ENCODE results near the gene IQCC.
A peak's percentile ranks its signal among the peaks of the same experiment; 100 is the strongest.

IQCC gene

DNA sequence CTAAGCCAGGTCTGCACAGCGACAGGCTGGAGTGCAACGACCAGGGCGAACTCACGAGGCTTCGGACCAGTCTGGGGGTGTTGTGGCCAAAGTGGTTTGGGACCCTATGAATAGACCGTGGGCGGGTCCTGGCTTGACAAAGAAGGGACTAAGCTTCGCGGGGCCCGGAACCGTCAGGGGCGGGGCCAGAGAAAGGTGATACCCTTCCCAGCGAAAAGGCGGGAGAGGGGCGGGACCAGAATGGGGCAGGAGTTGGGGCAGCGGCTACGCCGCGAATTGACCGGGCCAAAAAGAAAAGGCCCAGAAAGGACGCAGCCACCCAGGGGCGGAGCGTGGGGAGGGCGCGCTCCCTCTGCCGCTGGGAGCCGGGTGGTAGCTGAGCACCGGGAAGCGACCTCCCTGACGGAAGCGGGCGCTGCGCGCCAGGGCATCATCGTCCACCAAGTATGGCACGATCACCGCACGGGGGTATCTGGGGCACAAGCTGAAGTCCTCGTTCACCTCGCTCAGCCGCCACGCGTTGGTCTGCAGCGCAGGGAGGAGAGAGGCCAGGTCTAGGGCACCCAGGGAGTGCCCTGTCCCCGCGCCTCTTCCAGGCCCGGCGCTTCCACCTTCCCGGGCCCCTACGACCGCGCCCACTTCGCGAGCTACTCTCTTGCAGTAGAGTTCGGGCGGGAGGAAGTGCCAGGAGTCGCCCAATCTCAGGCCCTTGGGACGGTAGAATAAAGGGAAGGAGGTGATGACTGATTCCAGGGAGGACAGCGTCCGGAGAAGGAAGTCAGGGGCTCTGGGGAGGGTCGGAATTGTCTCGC, 34.9 kb downstream of the IQCC start:
- Histone ChIP-seq H3K4me1 (ENCODE audit: control insufficient read depth, insufficient read depth, low read length, poor library complexity, severe bottlenecking) (peaks cover 14% of the 10 kb centered on the region), H3K27me3 (replicated peaks; ENCODE audit: control insufficient read depth, insufficient read depth, low read length, poor library complexity, severe bottlenecking) (no peaks in the 10 kb centered on the region), H3K9me3 (ENCODE audit: control insufficient read depth, low read length) (no peaks in the 10 kb centered on the region), H3K27ac (ENCODE audit: insufficient read depth, low read length, poor library complexity, severe bottlenecking) (peak overlapping the region; percentile 30), H3K4me3 (ENCODE audit: insufficient read depth, low read depth, low read length, poor library complexity, severe bottlenecking) (peak overlapping the region; percentile 80), H3K36me3 (ENCODE audit: control insufficient read depth, insufficient read depth, low read length) (no peaks in the 10 kb centered on the region)
- peak; percentile 34 to 56 (median 46) for DNase-seq

DNA sequence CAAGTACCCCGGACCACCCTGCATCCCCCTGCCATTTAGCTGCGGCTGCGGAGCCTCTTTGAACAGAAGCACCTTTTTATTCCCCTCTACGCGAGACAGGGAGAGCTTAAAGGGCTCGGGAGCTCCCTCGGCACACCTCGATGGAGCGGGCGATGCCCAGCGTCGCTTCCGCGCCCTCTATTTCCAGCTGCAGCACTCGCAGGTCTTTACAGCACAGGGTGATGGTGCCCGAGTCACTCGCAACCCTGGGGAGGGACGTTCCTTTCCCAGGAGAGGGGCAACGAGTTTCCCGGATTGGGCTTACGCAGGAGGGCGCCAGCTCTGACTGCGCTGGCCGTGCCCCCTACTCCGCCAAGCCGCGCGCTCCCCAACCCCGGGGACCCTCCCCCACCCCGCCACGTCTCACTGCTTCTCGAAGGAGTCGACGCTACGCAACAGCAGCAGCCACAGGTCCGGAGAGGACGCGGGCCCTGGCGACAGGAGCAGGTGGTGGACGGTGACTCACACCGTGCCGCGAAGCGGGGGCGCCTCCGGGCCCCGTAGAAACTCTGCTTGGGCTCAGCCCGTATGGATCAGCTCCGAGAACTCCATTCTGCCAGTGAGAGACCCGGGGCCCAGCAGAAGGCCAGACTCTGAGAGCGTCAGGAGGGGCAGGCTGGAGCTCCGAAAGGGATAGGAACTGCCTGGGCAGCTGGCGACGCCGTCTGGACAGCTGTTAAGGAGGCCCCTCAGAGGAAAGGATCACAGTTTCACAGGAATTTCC, 35.7 kb downstream of the IQCC start:
- H3K36me3 ChIP-seq (ENCODE audit: control insufficient read depth, insufficient read depth, low read length) = no peaks in the 10 kb centered on the region
- H3K27me3 ChIP-seq (replicated peaks; ENCODE audit: control insufficient read depth, insufficient read depth, low read length, poor library complexity, severe bottlenecking) = no peaks in the 10 kb centered on the region
- peak overlapping the region; percentile 30 for H3K27ac ChIP-seq (ENCODE audit: insufficient read depth, low read length, poor library complexity, severe bottlenecking)
- H3K9me3 ChIP-seq (ENCODE audit: control insufficient read depth, low read length) = no peaks in the 10 kb centered on the region
- no peak for DNase-seq
- H3K4me1 ChIP-seq (ENCODE audit: control insufficient read depth, insufficient read depth, low read length, poor library complexity, severe bottlenecking) = peaks cover 14% of the 10 kb centered on the region
- peak overlapping the region; percentile 80 for H3K4me3 ChIP-seq (ENCODE audit: insufficient read depth, low read depth, low read length, poor library complexity, severe bottlenecking)

DNA sequence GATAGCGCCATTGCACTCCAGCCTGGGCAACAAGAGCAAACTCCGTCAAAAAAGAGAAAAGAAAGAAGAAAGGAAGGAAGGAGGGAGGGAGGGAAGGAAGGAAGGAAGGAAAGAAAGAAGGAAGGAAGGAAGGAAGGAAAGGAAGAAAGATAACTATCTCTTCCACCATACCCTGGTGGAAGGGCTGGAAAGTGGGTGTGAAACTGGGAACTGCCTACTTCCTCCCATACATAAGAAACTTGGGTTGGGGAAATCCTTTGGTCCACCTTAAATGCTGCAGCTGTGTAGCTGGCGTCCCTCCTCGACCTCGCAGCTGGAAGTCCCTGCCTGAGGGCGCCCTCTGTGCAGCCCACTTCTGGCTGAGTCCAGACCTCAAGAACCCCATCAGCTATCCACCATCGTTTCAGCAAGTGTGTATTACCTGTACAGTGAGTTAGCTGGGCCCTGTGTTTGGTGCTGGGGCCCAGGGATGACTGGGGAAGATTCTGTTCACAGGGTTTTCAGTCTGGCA, 36.9 kb downstream of the IQCC start:
- H3K27ac ChIP-seq (ENCODE audit: insufficient read depth, low read length, poor library complexity, severe bottlenecking) = no peak overlapping the region
- H3K9me3 ChIP-seq (ENCODE audit: control insufficient read depth, low read length) = no peaks in the 10 kb centered on the region
- H3K4me3 ChIP-seq (ENCODE audit: insufficient read depth, low read depth, low read length, poor library complexity, severe bottlenecking) = no peak overlapping the region
- DNase-seq = no peak
- H3K4me1 ChIP-seq (ENCODE audit: control insufficient read depth, insufficient read depth, low read length, poor library complexity, severe bottlenecking) = peaks cover 20% of the 10 kb centered on the region
- no peaks in the 10 kb centered on the region for H3K27me3 ChIP-seq (replicated peaks; ENCODE audit: control insufficient read depth, insufficient read depth, low read length, poor library complexity, severe bottlenecking)
- no peaks in the 10 kb centered on the region for H3K36me3 ChIP-seq (ENCODE audit: control insufficient read depth, insufficient read depth, low read length)

DNA sequence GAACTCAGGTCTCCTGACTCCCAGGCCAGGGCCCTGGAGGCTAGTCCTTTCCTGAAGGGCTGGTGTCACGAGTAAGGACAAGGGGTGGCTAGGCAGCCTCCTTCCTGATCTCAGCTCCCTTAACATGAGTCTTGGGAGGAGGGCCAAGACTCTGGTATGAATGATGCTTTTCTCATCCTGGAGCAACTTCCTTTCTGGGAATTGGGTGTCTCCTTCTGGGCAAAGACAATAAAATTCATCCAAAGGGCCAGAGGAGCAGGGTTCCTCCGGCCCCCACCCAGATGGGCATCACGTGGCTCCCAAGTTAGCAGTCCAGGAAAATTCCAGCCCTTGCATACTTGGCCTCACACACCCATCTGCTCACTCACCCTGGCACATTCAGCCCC, 41.4 kb downstream of the IQCC start, which contains the start of gene FAM167B:
Gene FAM167B (plus strand): TSS at position 335 of the 386 bp plus-strand sequence. CDS start 200 bp downstream, outside the sequence.
- H3K27ac ChIP-seq (ENCODE audit: insufficient read depth, low read length, poor library complexity, severe bottlenecking) = peak within 1 kb of the TSS; percentile 92

DNA sequence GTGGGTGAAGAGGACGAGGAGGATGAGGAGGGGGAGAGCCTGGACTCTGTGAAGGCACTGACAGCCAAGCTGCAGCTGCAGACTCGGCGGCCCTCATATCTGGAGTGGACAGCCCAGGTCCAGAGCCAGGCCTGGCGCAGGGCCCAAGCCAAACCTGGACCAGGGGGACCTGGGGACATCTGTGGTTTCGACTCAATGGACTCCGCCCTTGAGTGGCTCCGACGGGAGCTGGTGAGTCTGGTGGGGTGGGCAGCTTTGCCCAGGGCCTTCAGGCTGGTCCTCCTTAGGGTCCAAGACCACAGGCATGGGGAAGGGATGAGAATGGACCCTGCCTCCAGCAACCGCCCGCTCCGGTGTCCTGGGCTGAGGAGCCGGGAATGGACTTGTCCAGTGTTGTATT, 42.0 kb downstream of the IQCC start:
- H3K4me1 ChIP-seq (ENCODE audit: control insufficient read depth, insufficient read depth, low read length, poor library complexity, severe bottlenecking) = peaks cover 41% of the 10 kb centered on the region
- H3K27ac ChIP-seq (ENCODE audit: insufficient read depth, low read length, poor library complexity, severe bottlenecking) = peak overlapping the region; percentile 92

More for the DNA sequence above, 41.4 kb downstream of the IQCC start, which contains the start of gene FAM167B:
- Histone ChIP-seq H3K4me1 (ENCODE audit: control insufficient read depth, insufficient read depth, low read length, poor library complexity, severe bottlenecking) (peaks cover 41% of the 10 kb centered on the region), H3K4me3 (ENCODE audit: insufficient read depth, low read depth, low read length, poor library complexity, severe bottlenecking) (peak within 1 kb of the TSS; percentile 45), H3K27me3 (replicated peaks; ENCODE audit: control insufficient read depth, insufficient read depth, low read length, poor library complexity, severe bottlenecking) (no peaks in the 10 kb centered on the region), H3K36me3 (ENCODE audit: control insufficient read depth, insufficient read depth, low read length) (no peaks in the 10 kb centered on the region), H3K9me3 (ENCODE audit: control insufficient read depth, low read length) (no peaks in the 10 kb centered on the region)
- no peak for DNase-seq

DNA sequence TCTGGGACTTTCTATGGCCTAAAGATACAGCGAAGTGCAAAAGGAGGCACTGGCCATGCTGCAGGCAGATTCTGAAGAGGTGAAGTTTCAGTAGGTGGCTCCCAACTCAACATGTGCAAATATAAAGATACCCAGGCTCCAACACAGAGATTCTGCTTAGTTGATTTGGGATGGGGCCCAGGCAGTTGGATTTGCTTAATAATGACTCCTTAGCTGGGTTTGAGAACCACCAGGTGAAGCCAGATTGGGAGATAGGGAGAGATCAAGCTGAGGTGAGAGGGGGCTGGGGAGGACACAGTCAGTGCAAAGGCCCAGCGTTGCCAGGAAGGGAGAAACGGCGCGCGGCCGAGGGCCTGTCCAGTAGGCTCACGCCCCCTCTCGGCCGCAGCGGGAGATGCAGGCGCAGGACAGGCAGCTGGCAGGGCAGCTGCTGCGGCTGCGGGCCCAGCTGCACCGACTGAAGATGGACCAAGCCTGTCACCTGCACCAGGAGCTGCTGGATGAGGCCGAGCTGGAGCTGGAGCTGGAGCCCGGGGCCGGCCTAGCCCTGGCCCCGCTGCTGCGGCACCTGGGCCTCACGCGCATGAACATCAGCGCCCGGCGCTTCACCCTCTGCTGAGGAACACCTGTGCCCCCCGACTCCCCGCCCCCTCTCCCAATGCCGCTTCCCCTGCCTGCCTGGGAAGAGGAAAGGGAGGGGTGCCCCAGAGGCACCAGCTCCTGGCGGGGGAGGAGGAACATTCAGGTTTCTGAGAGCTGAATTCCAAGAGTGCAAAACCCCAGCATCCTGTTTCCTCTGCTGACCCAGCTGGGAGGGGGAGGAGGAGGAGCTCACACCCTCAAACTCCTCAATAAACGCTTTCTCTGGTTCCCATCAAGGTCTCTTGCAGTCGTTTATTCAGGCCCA, 42.8 kb downstream of the IQCC start:
- peak overlapping the region; percentile 92 for H3K27ac ChIP-seq (ENCODE audit: insufficient read depth, low read length, poor library complexity, severe bottlenecking)
- H3K27me3 ChIP-seq (replicated peaks; ENCODE audit: control insufficient read depth, insufficient read depth, low read length, poor library complexity, severe bottlenecking) = no peaks in the 10 kb centered on the region
- peak overlapping the region; percentile 45 for H3K4me3 ChIP-seq (ENCODE audit: insufficient read depth, low read depth, low read length, poor library complexity, severe bottlenecking)
- H3K36me3 ChIP-seq (ENCODE audit: control insufficient read depth, insufficient read depth, low read length) = no peaks in the 10 kb centered on the region
- H3K9me3 ChIP-seq (ENCODE audit: control insufficient read depth, low read length) = no peaks in the 10 kb centered on the region
- H3K4me1 ChIP-seq (ENCODE audit: control insufficient read depth, insufficient read depth, low read length, poor library complexity, severe bottlenecking) = peaks cover 42% of the 10 kb centered on the region
- DNase-seq = peak; percentile 48 to 74 (median 57)

More for the DNA sequence above, 42.0 kb downstream of the IQCC start:
- H3K9me3 ChIP-seq (ENCODE audit: control insufficient read depth, low read length) = no peaks in the 10 kb centered on the region
- H3K27me3 ChIP-seq (replicated peaks; ENCODE audit: control insufficient read depth, insufficient read depth, low read length, poor library complexity, severe bottlenecking) = no peaks in the 10 kb centered on the region
- DNase-seq = no peak
- H3K36me3 ChIP-seq (ENCODE audit: control insufficient read depth, insufficient read depth, low read length) = no peaks in the 10 kb centered on the region
- H3K4me3 ChIP-seq (ENCODE audit: insufficient read depth, low read depth, low read length, poor library complexity, severe bottlenecking) = no peak overlapping the region

DNA sequence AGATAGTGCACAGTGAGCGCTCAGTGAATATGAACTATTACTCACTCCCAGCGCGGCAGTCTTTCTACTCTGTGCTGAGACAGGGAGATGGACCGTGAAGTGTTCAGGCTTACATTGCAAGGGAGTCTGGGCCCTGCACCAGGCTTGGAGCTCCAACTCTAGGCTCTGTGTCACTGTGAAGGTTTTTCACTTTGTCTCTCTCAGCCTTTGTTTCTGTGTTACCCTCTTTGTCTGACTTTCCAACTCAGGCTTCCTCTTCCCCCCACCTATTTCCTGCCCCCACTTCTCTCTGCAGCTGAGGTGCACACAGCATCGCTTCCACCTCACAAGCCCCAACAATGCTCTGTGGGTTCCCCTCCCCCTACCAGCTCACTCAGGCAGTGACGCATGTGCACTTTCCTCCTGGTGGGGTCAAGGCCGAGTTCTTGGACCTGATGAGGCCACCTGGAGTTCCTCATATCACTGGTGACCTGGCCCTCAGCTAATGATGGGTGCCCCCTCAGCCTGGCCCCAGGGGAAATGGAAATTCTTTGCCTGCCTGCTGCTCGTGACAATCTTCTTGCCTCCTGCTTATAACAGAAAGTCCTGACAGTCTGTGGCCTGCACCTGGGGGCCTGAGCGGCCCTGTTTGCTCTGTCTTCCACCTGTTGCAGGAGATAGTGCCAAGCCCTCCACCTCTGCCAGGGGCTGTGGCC, 44.5 kb downstream of the IQCC start:
- Histone ChIP-seq H3K27me3 (replicated peaks; ENCODE audit: control insufficient read depth, insufficient read depth, low read length, poor library complexity, severe bottlenecking) (no peaks in the 10 kb centered on the region), H3K4me3 (ENCODE audit: insufficient read depth, low read depth, low read length, poor library complexity, severe bottlenecking) (peak overlapping the region; percentile 80), H3K9me3 (ENCODE audit: control insufficient read depth, low read length) (no peaks in the 10 kb centered on the region), H3K36me3 (ENCODE audit: control insufficient read depth, insufficient read depth, low read length) (no peaks in the 10 kb centered on the region), H3K27ac (ENCODE audit: insufficient read depth, low read length, poor library complexity, severe bottlenecking) (peak overlapping the region; percentile 92), H3K4me1 (ENCODE audit: control insufficient read depth, insufficient read depth, low read length, poor library complexity, severe bottlenecking) (peaks cover 51% of the 10 kb centered on the region)
- DNase-seq = peak; percentile 71 to 79 (median 73)

DNA sequence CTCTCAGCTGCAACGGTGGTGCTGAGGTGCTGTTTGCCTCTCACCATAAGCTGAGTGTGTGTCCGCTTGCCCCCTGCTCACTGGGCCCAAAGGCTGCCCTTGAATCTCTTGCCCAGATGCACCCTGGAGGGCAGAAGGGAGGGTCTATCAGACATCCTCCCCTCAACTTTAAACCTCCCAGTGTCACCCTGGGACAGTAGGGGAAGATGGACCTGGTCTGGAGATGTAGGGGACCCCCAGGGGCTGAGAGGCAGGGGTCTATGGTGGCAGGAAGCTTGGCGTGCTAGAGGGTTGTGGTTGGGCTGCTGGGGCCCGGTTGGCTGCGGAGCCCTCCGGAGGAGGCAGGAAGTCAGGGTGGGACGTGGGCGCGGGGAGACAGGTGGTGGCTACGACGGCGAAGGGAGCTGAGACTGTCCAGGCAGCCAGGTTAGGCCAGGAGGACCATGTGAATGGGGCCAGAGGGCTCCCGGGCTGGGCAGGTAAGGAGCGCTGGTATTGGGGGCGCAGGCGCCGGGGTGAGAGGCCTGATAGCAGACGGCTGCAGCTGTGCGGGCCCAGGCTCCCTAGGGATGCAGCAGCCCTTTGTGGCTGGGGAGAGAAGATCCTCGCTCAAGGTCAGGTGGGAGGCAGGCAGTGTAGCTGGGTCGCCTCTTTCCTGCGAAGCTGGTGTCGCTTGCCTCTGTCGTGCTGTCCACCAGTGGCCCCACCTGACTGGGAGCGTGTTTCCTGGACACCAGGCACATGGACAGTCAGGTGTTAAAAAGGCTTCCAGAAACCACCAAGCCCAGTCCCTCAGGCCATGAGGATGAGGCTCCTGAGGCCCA, 45.6 kb downstream of the IQCC start, which contains the start of gene LCK:
Gene LCK (plus strand): TSS at position 373 of the 824 bp plus-strand sequence. CDS start 23,065 bp downstream, outside the sequence.
- peak within 1 kb of the TSS; percentile 80 for H3K4me3 ChIP-seq (ENCODE audit: insufficient read depth, low read depth, low read length, poor library complexity, severe bottlenecking)

More for the DNA sequence above, 45.6 kb downstream of the IQCC start, which contains the start of gene LCK:
- H3K27me3 ChIP-seq (replicated peaks; ENCODE audit: control insufficient read depth, insufficient read depth, low read length, poor library complexity, severe bottlenecking) = no peaks in the 10 kb centered on the region
- H3K9me3 ChIP-seq (ENCODE audit: control insufficient read depth, low read length) = no peaks in the 10 kb centered on the region
- DNase-seq = peak; percentile 33 to 42 (median 41)
- H3K36me3 ChIP-seq (ENCODE audit: control insufficient read depth, insufficient read depth, low read length) = no peaks in the 10 kb centered on the region
- peaks cover 60% of the 10 kb centered on the region for H3K4me1 ChIP-seq (ENCODE audit: control insufficient read depth, insufficient read depth, low read length, poor library complexity, severe bottlenecking)
- peak within 1 kb of the TSS; percentile 92 for H3K27ac ChIP-seq (ENCODE audit: insufficient read depth, low read length, poor library complexity, severe bottlenecking)

Data from effector memory CD4-positive, alpha-beta T cell (primary cell).